PC-9 (cell line): ENCODE measurements around the gene PLXND1. TPM values are rescaled to one million over a fixed set of nuclear protein-coding genes. Genes with fewer than 3 reads are reported as not detected.

Source experiments
- BruUV-seq: library from RNA; stranded (reverse); fragments of 400-500 nt; replicated peaks from 2 replicates; lab custom pipeline; 2021; lab: Mats Ljungman, UMichigan
- CTCF ChIA-PET: fragments of 300-600 bp; sonication (Branson Sonifier 250); formaldehyde crosslinking; loops from one replicate; lab custom pipeline; 2022; ENCODE audit warnings: antibody characterized with exemption; lab: Charles Lee
- POLR2A ChIA-PET: fragments of 300-600 bp; sonication (Branson Sonifier 250); formaldehyde crosslinking; loops from one replicate; lab custom pipeline; 2022; ENCODE audit warnings: antibody characterized with exemption; ENCODE audit not compliant: unreplicated experiment; lab: Charles Lee
- DNase-seq, 2 experiments: peaks; one replicate each; pipeline versions ENCODE4 v3.0.0 to v3.0.0-alpha.2; 2015 to 2022; ENCODE audit warnings: mixed read lengths in 1 of 2
- H2AFZ ChIP-seq: fragments of 200-600 bp; sonication (generic); 2 replicates; pipeline ENCODE4 v1.8.1; 2017; ENCODE audit warnings: antibody characterized with exemption
- H3F3A ChIP-seq: fragments of 200-600 bp; sonication (generic); 2 replicates; pipeline ENCODE4 v1.8.1; 2017; ENCODE audit warnings: antibody characterized with exemption, mild to moderate bottlenecking, low read depth; ENCODE audit not compliant: insufficient read depth
- H3K27ac ChIP-seq: fragments of 200-600 bp; sonication (generic); 2 replicates; pipeline ENCODE4 v1.6.1; 2016; ENCODE audit warnings: mixed run types
- H3K27me3 ChIP-seq: fragments of 200-600 bp; sonication (generic); 2 replicates; pipeline ENCODE4 v1.6.1; 2016; ENCODE audit warnings: low read depth, mixed run types; ENCODE audit not compliant: insufficient read depth
- H3K36me3 ChIP-seq: fragments of 200-600 bp; sonication (generic); 2 replicates; pipeline ENCODE4 v1.6.1; 2016; ENCODE audit warnings: low read depth, mixed run types
- H3K4me1 ChIP-seq: fragments of 200-600 bp; sonication (generic); replicated peaks from 2 replicates; pipeline ENCODE4 v1.6.1; 2016; ENCODE audit warnings: mixed run types; ENCODE audit not compliant: insufficient read depth
- H3K4me2 ChIP-seq: fragments of 200-600 bp; sonication (generic); 2 replicates; pipeline ENCODE4 v1.6.1; 2017; ENCODE audit warnings: mixed run types
- H3K4me3 ChIP-seq: fragments of 200-600 bp; sonication (generic); 2 replicates; pipeline ENCODE4 v1.6.1; 2016; ENCODE audit warnings: mixed run types
- H3K79me2 ChIP-seq: fragments of 200-600 bp; sonication (generic); 2 replicates; pipeline ENCODE4 v1.6.1; 2017; ENCODE audit warnings: low read depth, mixed run types
- H3K9me2 ChIP-seq: fragments of 200-600 bp; sonication (generic); 2 replicates; pipeline ENCODE4 v1.8.1; 2017; ENCODE audit warnings: mild to moderate bottlenecking; ENCODE audit not compliant: insufficient read depth
- H3K9me3 ChIP-seq: fragments of 200-600 bp; sonication (generic); 2 replicates; pipeline ENCODE4 v1.8.1; 2016; ENCODE audit warnings: low read depth; ENCODE audit not compliant: insufficient read depth
- H4K20me1 ChIP-seq: fragments of 200-600 bp; sonication (generic); 2 replicates; pipeline ENCODE4 v1.8.1; 2017; ENCODE audit not compliant: insufficient read depth
- CTCF ChIP-seq: fragments of 200-600 bp; sonication (generic); conservative IDR thresholded peaks from 2 replicates; pipeline ENCODE4 v1.6.1; 2017; ENCODE audit warnings: mixed run types, antibody characterized with exemption, mild to moderate bottlenecking, moderate library complexity
- EZH2 ChIP-seq: fragments of 200-600 bp; sonication (generic); IDR thresholded peaks from 2 replicates; pipeline ENCODE4 v1.8.0; 2017; ENCODE audit warnings: antibody characterized with exemption, low read depth
- intact Hi-C: fragments of 100-400 bp; cut with micrococcal nuclease; formaldehyde crosslinking; loops from one replicate; pipeline ENCODE4 v1.10.0; 2022; ENCODE audit not compliant: unreplicated experiment
- total RNA-seq: library from RNA; stranded (reverse); gene quantifications from 2 replicates; pipeline ENCODE4 v1.2.3, GENCODE V29; 2021

PLXND1 gene
- total RNA-seq, 1 experiment from 2014 or later: 44.4 TPM

- POLR2A ChIA-PET: interaction anchor here (0.6 kb wide), 1 partner anchor 316 kb away, joined by 7 read pairs; no protein-coding TSS in a partner anchor
- Histone ChIP-seq H3F3A (no peaks in the 10 kb centered on the region; the same call in none of the 2 replicates), H3K4me3 (no peak overlapping the region), H3K9me3 (no peaks in the 10 kb centered on the region), H3K4me2 (no peak overlapping the region), H2AFZ (no peak overlapping the region), H3K79me2 (no peaks in the 10 kb centered on the region), H3K27ac (no peak overlapping the region), H3K27me3 (no peaks in the 10 kb centered on the region), H3K4me1 (no peaks in the 10 kb centered on the region), H3K36me3 (no peaks in the 10 kb centered on the region), H4K20me1 (no peaks in the 10 kb centered on the region), H3K9me2 (no peaks in the 10 kb centered on the region)
- DNase-seq: no peak
- CTCF ChIA-PET: no interaction called here
- no TSS peak for BruUV-seq
- intact Hi-C loops: no loop called here
- TF ChIP-seq EZH2: no peak
- no peak for TF ChIP-seq CTCF
These were observed 12.7 kb downstream of the PLXND1 start for GRCh38 chr3:129593595-129594339.

GRCh38 chr3:129593230-129593594 lies 13.3 kb downstream of the PLXND1 start:
- CTCF ChIA-PET: no interaction called here
- Histone ChIP-seq H3K27ac (no peak overlapping the region), H3K27me3 (no peaks in the 10 kb centered on the region), H3K9me2 (no peaks in the 10 kb centered on the region), H3K9me3 (no peaks in the 10 kb centered on the region), H3K4me1 (no peaks in the 10 kb centered on the region), H3K79me2 (no peaks in the 10 kb centered on the region), H3F3A (peaks cover 1% of the 10 kb centered on the region), H2AFZ (no peak overlapping the region), H4K20me1 (no peaks in the 10 kb centered on the region), H3K36me3 (no peaks in the 10 kb centered on the region), H3K4me2 (no peak overlapping the region), H3K4me3 (no peak overlapping the region)
- TF ChIP-seq CTCF (no peak), EZH2 (no peak)
- BruUV-seq: no TSS peak
- DNase-seq: no peak
- POLR2A ChIA-PET: no interaction called here
- intact Hi-C loops: no loop called here

GRCh38 chr3:129592381-129593131 lies 13.9 kb downstream of the PLXND1 start:
- Histone ChIP-seq H3K9me3 (no peaks in the 10 kb centered on the region), H3K4me1 (peaks cover 6% of the 10 kb centered on the region; the same call in 1 of the 2 replicates), H3K27me3 (no peaks in the 10 kb centered on the region), H3K4me2 (no peak overlapping the region), H3K4me3 (no peak overlapping the region), H3K36me3 (no peaks in the 10 kb centered on the region), H2AFZ (no peak overlapping the region), H3F3A (peaks cover 7% of the 10 kb centered on the region), H4K20me1 (no peaks in the 10 kb centered on the region), H3K79me2 (no peaks in the 10 kb centered on the region), H3K9me2 (no peaks in the 10 kb centered on the region), H3K27ac (no peak overlapping the region)
- ChIA-PET POLR2A (no interaction called here), CTCF (interaction anchor here (0.6 kb wide), 1 partner anchor 353 kb away, joined by 4 read pairs; no protein-coding TSS in a partner anchor)
- DNase-seq: no peak
- intact Hi-C loops: no loop called here
- TF ChIP-seq CTCF (no peak), EZH2 (no peak)
- BruUV-seq: no TSS peak
